Globus pallidus (tissue), 1 donor: ENCODE measurements around the gene RAMP3.
"Not testable (repeated sequence)": the region's sequence is repeated elsewhere in the genome, so short reads cannot be mapped to it uniquely, and the experiment has no call there.

Source experiments
- DNase-seq: peaks from one replicate; pipeline ENCODE4 v3.0.0-alpha.2; 2015; ENCODE audit warnings: low spot score

Gene RAMP3

DNA sequence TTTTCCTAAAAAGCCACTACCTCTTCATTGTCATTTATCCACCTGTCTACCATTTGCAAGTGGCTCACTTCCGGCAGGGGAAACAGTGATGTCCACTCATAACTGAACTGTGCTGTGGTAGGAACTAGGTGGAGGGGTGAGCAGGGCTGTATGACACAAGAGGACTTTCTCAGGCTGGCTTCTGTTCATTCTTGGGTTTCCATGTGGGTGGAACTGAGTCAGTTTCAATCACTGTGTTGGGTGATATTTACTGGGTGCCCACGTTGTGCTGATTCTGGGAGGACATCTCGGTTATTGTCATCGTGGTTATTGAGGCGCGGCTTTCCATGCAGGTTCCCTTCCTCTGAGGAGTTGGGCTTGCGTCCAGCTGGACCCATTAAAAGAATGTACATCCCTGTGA is 38.8 kb downstream of the RAMP3 start:
- DNase-seq = no peak

DNA sequence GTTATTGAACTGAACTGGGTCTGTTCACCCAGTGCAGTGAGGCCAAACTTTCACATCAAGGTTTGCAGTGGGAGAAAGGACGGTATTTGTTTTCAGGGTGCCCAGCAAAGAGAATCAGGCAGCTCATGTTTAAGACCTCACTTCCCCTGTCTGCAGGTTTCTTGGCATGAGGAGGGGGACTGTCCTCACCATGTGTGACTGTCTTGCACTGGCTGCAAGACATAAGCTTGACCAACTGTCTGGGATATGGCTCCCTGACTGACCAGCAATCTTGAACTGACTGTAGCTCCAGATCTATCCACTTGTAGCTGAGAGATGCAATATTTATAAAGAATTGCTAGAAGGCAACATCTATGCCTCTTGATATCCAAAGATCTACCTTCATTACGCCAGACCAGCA is 39.9 kb downstream of the RAMP3 start:
- DNase-seq = no peak

- DNase-seq = no peak
Observed at GRCh38 chr7:45198986-45199385, 41.4 kb downstream of the RAMP3 start.

DNA sequence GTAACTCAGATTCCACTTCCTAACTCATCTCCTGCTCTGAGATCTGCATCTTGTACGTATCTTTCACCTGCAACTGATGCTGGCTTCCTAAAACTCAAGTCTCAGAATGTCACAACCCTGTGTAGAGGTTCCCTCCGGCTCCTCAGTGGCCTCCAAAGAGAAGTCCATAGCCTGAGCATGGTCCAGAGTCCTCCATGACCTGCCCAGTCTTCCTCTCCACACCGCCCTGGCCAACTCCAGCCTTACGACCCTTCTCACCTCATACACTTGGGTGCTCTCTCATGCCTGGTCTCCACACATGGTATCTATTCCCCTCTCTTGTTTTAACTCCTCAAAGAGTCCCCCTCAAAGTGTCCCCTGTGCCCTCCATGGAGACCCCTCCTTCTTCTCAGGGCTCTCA is 41.9 kb downstream of the RAMP3 start:
- no peak for DNase-seq

GRCh38 chr7:45202625-45203024 is 45.0 kb downstream of the RAMP3 start:
- DNase-seq = no peak

- no peak for DNase-seq
Observed at GRCh38 chr7:45203036-45203435, 45.4 kb downstream of the RAMP3 start.

DNA sequence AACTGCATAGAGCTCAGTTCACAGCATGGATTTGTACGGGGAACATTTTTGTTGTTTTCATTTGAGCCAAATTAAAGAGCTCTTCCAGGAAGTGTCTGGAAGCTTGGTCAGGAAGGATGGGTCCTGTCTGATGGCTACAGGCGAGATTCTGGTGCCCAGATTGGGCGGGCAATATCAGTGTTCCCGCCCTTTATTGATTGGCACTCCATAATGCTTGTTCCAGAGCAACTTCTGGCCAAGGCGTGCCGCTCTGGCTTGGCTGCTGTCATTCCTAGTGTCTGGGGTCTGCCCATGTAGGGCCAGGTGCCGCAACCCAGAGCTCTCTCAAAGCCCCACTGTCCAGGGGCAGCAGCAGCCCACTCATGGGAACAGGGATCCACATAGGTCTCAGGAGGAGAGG is 45.9 kb downstream of the RAMP3 start:
- DNase-seq = no peak

DNA sequence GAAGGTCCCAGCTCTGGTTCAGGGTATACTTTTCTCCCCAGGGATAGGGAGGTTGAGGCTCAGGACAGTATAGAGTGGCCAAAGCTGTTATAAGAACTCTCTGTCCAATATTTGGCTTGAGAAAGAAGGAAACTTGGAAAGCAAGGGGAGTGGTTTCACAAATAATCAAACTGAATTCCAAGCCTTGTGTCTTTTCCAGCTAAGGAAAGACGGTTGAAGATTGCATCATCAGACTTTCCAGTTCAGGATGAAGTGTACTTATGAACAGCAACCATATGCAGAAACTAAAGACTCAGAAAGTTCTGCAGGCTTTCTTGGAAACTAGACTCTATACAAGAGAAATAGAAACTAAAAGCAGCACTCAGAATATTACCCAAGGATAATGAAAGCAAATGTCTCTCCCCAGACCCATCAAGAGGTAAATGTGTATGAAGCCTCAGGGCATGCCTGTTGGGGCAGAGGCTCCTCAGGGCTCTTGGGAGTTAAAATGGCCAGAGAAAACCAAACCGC is 46.4 kb downstream of the RAMP3 start:
- no peak for DNase-seq

- not testable (repeated sequence) for DNase-seq
Observed at GRCh38 chr7:45206266-45206665, 48.7 kb downstream of the RAMP3 start.

DNA sequence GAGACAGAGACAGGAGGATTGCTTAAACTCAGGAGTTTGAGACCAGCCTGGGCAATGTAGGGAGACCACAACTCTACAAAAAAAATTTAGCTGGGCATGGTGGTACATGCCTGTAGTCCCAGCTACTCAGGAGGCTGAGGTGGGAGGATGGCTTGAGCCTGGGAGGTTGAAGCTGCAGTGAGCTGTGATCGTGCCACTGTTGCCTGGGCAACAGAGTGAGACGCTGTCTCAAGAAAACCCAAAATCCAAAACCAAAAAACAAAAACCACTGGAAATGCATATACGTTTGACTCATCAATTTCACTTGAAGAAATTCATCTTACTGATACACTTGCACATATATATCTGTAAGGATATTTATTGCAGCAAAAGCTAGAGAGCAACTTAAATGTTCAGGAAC is 52.3 kb downstream of the RAMP3 start:
- not testable (repeated sequence) for DNase-seq

- no peak for DNase-seq
Observed at GRCh38 chr7:45211066-45211465, 53.5 kb downstream of the RAMP3 start.

DNA sequence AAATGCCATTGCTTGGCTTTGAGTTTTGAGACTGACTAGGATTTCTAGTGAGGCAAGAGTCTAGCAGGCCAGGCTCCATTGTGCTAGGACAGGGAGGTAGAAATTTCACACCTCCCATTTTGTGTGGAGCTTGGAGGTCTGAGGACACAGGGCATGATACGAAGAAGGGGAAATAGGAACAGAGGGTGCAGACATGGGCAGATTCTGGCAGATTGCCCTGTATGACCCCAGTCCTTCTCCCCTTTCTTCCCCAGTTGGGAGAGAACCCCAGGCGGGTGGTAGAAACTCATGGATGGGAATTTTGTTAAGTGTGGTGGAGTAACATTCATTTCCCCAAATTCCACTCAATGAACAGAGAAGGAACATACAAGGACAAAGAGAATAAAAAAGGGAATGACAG is 54.4 kb downstream of the RAMP3 start:
- no peak for DNase-seq

GRCh38 chr7:45212606-45213005 is 55.0 kb downstream of the RAMP3 start:
- DNase-seq = no peak

DNA sequence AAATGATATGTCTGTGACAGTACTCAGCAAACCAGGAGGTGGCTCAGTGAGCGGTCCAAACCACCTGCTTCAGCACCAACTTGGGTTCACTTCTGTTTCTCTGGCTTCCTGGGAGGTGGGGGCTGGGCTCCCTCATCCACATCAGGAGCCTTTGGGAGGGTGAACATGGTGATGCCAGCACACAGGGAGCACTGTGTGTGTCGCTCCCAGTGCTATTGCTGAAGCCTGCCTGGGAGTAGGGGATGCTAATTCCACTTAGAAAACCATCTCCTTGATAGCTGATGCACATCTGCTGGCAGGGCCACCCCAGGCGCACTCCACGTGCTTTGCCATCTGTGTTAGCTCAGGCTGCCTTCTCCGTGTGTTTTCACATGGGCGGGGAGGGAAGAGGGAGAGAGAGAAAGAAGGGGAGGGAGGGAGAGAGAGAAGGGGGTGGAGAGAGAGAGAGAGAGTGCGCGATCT is 58.0 kb downstream of the RAMP3 start:
- DNase-seq = no peak

- DNase-seq = no peak
Observed at GRCh38 chr7:45216181-45216580, 58.6 kb downstream of the RAMP3 start.

GRCh38 chr7:45216622-45217165 is 59.1 kb downstream of the RAMP3 start:
- DNase-seq = no peak

- no peak for DNase-seq
Observed at GRCh38 chr7:45217358-45217757, 59.8 kb downstream of the RAMP3 start.

DNA sequence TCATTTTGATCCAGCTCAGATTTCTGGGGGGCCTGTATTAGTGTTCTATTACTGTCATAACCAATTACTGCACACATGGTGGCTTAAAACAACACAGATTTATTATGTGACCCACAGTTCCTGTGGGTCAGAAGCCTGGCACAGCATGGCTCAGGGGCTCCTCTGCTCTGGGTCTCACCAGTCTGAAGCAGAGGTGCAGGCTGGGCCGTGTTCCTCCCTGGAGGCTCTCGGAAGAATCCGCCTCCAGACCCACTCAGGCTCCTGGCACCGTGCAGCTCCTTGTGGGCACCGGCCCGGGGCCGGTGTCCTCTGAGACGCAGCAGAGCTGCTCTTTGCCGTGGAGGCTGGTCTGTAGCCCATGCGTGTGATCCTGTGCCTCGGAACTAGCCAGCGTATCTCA is 61.5 kb downstream of the RAMP3 start:
- no peak for DNase-seq

DNA sequence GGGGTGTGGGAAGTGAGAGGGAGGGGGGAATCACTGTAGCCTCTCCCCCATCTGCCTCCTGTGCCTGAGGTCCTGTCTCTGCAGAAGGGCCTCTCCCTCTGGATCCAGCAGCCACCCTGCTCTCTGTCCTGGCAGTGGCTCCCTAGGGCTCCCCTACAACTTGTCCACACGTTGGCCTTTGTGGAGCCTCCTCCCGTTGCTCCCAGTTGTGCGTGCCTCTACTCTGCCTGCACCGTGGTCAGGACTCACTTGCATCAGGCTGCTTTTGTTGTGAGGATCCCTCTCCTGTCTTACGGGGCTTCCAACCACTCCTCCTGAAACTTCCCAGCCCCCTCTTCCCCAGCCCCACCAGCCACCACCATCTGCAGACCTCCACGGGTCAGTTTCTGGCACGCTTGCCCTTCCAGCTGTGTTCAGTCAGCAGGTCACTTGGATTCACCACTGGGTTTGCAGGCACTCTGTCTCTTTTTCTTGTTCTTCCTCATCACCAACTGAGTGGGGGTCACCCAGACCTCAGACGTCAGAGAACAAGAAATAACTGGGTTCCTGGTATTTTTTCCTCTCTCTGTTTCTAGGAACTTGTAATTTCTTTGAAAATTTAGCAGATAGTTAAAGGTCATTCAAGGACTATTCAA is 62.3 kb downstream of the RAMP3 start:
- peak; percentile 20 for DNase-seq

DNA sequence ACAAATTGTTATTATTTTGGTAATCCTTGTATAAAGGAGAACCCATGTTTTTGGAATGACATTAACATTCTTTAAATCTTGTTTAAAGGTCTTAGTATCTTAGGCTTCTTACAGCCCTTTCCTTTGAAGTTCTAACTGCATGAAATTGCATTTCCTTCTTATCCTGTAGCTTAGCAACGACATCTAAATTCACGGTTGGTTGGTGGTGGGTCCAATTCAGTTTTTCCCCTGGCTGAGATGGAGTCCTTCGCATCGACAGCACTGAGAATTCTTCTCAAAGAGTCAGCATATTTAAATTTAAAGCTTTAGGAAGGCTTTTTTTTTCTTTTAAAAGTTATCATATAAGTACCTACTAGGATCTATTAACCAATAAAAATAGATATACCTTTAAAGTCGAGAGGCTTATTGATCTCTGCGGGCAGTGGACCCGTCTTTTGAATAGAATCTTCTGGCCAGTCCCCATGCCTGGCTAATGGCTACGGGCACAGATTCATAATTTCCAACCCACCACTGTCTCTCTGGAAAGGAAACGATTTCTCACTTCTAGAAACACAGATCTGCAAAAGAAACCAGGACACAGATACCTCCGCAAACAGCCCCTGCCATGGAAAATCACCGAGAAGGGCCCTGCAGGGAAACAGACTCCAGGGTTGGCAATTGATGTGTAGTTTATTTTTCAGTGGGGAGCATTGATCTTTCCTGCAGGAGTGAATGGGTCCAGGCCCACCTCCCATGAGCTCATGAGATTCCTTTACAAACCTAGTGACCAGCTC is 63.4 kb downstream of the RAMP3 start:
- no peak for DNase-seq

DNA sequence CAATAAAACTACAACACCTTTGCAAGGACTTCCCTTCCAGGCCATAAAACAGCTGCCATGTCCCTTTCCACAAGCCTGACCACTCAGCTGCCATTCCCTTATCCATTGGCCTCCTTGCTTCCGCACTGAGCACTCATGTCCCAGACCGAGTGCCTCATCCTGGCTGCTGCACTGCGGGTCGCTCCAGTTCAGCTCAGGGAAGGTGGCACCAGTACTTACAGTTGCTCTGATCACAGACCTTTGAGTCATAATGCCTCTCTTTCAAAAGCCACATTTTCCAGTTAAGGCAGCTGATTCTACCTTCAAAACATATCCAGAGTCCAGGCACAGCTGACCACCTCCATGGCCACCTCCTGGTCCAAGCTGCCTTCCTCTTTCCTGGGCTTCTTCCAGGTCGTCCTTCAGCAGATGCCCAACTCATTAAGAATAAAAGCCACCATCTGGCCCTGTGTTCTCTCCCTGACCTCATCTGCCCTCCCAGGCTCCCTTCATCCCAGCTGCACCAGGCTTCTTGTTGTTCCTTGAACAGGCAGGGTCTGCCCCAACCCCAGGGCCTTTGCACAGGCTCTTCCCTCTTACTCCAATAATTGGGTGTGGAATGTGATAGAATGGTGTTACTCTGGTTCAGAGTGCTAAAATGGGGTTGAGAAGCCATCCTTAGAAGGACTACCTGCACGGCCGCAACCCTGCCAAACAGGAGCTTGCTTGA is 64.5 kb downstream of the RAMP3 start:
- no peak for DNase-seq

- DNase-seq = no peak
Observed at GRCh38 chr7:45223078-45223477, 65.5 kb downstream of the RAMP3 start.
